ENCODE measurements around the gene HES7.
"Not testable (repeated sequence)": the region's sequence is repeated elsewhere in the genome, so short reads cannot be mapped to it uniquely, and the experiment has no call there.

The HES7 gene

DNA sequence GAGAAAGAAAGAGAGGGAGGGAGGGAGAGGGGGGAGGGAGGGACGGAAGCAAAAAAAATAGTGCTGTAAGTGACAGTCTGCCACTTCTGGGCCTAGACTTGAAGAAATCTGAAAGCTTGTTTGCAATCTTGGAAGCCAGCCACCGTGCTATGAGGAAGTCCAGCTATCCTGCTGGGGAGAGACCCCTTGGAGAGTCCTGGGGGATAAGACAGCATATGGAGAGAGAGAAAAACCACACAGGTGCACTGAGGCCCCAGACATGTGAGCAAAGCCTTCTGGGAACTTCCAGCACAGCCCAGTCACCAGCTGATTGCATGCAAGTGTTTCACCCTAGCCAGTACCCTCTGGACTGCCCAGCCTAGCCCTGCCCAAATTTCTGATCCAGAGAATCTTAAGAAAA lies 23.8 kb downstream of the HES7 start:
- no peak for DNase-seq (ENCODE audit: low spot score)

DNA sequence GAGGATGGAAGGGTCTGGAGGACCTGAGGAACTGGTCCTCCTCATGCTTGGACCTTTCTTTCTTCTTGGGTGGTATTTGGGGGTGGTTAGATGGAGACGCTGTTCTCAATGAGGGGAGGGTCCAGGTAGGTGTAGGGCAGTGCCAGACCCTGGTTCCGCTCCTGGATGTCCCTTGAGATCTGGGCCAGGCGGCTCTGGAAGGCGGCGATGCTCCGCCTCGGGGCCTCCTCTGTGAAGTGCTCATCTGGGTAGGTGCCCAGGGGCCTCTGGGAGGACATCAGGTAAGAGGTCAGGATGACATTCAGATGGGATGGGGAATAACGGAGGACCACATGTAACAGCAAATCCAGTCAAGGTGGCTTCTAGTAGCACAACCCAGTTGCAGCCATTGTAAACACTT lies 27.4 kb downstream of the HES7 start:
- DNase-seq (ENCODE audit: low spot score), result no peak

DNA sequence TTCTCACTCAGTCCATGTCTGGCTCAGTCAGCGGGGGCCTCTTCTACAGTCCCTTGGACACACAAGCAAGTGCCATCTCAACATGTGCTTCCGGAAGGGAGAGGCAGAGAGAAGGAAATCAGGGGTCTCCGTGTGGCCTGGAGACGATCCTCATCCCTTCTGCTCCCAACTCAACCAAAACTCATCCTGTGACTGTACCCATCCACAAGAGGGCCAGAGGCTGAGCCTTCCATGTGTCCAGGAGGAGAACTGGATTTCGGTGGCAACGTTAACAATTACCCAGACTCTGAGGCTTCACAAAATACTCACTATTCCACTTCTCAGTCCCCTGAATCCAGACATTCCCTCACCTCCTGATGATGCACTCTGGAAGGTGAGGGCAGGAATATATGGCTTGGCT lies 28.5 kb downstream of the HES7 start:
- no peak for DNase-seq (ENCODE audit: low spot score)

DNA sequence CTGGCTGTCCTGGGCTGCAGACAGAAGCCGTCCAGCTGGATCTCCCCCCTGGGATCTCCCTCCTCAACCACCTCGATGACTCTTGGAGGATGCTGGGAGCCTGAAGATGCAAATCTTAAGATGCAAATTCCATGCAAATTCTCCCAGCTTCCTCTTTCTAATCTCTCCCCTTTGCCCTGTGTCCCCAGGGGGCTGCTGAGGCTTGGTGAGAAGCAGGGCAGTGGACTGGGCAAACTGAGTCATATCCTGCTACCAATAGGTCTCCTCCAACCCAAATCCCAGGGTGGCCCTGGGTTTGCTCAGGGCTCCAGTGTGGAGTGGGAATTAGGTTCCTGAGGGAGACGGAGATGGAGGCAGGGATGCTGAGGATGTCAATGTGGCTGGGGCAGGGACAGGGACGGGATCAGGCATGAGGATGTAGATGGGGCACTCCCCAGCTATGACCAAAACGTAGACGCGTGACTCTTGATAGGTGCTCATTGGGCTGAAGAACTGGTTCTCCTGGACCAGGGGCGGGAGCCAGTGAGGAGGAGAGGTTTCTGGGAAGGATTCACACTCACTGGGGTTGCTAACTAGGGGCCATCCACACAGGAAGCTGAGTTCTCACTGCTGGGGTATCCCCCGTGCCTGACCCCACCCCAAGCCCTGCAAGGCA lies 32.7 kb downstream of the HES7 start:
- no peak for DNase-seq (ENCODE audit: low spot score)

DNA sequence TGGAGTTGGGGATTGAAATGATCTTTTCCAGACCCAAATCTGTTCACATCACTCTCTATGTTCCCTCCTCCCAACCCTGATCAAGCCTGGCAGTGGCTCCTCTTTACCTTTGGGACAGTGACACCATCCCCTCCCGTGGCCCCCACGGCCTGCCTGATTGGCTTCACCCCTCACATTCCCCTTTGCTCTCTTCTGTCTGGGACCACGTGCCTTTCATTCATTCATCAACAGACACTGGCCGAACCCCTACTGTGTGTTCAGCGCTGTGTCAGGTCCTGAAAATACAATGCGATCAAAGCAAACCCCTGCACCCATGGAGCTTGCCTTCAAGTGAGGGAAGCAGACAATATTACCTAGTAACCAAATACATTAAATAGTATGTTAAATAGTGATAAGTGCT lies 34.2 kb downstream of the HES7 start:
- DNase-seq (ENCODE audit: low spot score), result no peak

DNA sequence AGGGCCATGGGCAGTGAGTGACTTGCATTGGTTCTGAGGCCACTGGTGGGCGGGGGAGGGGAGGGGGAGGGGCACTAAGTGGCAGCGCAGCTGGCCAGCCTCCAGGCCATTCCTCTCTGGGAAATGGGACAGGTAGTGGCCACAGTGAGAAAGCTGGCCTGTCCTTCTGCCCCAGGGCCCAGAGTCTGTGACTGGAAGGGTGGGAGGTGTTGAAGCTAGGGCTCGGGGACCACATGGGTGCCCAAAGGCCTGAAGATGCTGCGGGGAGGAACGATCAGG lies 36.0 kb downstream of the HES7 start:
- DNase-seq (ENCODE audit: low spot score), result no peak

DNA sequence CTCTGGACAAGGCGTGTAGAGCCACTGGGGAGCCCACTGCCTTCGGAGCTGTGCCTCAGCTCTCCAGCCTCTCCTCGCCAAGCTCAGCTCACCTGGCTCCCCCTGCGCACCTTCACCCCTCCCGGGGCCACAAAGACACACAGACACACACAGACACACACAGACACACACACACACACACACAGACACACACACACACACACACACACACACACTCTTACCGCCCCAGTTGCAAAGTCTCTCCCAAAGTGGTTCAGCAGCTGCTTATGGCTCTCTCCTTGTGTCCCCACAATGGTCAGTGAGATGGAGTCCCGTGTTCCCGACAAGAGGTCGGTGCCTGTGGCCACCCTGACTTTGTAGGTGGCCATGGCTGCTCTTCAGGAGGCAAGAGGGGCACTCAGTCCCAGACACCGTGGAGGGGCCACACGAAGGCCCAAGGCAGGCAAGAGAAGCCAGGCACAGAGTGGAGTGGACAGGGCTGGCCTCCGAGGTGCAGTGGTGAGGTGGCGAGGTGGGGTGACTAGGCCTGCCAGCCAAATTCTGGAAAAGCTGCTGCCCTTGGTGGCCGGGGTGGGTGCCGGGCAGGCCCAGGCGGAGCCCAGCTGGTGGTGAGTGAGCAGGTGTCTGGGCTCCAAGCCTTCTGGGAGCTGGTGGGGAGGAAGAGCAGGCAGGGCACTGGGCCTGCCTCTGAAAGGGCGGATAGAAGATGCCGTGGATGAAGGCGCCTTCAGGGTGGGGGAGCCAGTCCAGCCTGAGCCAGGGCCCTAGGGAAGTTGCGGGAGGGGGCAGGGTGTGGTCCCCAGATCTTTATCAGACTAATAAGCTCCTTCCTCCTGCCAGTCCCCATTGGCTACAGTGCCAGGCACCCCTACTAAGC lies 36.6 kb downstream of the HES7 start, which contains the start of gene ALOX12B:
Gene ALOX12B, minus strand, starts transcription at position 642 of the 877 bp plus-strand sequence. Its CDS starts 274 bp downstream, at position 368.
- no peak for DNase-seq (ENCODE audit: low spot score)

DNA sequence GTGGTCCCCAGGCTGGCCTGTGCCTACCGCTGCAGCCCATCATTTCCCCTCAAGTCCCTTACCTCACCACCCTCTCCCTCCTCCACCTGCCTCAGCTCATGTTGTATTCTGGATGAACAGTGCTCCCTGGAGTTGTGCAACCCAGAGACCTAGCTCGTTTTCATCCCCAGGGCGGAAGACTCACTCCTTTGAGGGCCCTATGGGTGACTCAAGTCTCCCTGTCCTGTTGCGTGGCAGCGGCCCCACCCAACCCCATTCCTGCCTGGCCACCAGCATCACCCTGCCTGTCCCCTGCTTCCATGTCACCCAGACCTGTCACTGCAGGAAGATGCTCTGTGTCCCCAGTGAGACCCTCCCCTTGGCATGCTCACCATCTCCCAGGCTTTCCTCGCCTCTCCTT lies 39.7 kb downstream of the HES7 start:
- DNase-seq (ENCODE audit: low spot score), result no peak

DNA sequence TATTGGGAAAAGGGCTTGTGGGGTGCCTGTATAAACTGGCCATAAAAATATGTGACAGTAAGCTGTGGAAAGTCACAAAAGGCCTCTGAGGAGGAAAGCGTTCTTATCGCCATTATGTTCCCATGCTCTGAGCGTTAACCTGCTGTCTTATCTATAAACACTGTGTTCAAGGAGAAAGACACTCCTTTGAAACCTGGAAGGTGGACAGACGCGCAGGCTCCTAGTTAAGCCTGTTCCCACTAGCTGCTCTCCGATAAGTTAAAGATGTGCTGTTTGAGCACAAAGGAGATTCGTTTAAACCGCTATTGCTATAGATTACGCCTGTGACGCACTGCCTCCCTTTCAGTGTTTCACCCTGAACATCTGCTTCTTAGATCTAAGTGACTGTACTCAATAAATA lies 41.6 kb downstream of the HES7 start:
- no peak for DNase-seq (ENCODE audit: low spot score)

DNA sequence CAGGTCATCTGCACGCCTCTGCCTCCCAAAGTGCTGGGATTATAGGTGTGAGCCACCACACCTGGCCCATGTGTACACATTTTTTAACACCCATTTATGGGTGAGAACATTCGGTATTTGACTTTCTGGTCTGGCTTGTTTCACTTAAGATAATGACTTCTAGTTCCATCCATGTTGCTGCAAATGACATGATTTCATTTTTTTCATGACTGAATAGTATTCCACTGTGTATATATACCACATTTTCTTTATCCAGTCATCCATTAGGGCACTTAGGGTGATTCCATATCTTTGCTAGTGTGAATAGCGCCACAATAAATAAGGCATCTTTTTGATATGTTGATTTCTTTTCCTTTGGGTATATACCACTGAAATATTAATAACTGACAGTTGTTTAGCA lies 42.0 kb downstream of the HES7 start:
- DNase-seq (ENCODE audit: low spot score), result no peak

DNA sequence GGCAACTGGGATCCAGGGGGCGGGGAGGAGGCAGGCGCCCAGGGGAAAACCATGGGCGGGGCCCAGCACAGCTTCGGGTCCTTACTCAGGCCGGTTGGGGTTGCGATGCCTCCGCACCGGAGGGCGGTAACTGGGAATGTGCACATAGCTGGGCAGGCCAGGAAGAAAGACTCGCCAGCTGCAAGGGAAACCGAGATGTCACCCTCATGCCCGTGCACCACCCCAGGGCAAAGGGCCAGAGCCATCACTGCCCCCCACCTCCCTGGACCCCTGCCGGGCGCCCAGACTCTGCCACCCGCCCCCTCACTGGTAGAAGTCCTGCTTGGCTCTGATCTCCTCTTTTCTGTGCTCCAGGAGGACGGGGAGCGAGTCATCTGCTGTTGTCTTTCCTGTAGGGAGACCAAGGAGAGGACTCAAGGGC lies 43.1 kb downstream of the HES7 start:
- no peak for DNase-seq (ENCODE audit: low spot score)

DNA sequence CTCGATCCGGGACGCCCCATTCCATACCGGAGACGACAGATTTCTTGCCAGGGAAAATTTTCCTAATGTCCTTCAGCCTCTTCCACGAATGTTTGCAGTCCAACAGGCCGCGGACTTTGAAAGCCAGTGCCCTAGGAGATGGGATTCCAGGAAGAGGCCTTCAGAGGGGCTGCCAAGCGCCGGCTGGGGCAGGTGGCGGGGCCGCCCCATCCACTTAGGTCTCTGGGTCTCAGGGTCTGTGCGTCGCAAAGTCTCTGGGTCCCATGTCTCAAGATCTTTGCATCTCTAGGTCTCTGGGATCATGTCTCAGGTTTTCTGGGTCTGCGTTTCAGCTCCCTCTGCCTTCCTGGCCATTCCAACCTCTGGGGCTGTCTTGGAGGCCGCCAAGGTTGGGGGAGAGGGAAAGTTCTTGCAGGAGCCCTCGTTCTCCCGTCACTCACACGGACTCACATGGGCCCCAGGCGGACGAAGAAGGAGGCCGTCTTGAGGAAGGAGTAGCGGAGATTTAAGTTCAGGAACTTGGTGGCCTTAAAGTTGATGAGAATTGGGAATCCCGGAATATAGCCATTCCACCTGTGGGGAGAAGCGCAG lies 43.6 kb downstream of the HES7 start:
- DNase-seq (ENCODE audit: low spot score), result no peak

DNA sequence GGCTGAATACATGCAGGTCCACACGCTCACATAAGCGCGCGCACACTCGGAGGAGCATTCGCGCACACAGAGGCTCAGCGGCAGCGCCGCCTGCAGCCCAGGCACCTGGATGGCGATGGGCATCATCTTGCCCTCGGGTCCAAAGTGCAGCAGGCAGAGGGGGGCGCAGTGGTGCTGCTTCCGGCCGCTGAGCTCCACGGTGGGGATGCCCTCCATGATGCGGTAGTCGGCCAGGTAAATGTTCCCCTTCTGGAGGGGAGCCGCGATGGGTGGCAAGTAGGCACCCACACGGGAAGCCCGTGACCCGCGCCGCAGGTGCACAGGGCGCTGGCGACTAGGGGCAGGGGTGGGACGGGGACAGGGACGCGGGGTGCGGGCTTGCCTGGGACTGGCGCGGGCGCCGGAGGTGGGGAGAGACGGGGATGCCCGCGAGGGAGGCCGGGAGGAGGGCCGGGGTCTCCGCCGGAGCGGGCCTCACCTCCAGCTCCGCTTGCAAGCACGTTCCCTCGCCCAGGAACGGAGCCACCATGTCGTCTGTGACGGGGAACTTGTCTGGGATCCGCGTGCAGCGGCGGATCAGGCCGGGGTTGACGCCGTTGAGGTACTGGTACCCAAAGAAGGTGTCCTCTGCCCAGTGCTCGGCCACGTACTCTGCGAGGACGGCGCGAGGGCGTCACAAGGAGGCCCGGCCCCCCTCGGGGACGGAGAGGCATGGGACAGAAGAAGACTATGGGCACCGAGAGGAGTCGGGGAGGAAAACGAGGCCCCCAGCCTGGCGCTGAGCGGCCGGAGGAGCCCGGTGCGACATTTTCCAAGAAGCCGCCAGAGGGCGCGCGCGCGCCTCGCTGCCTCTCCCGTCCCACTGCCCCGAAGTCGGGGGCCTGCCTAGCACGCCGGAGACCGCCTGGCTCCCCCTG lies 44.4 kb downstream of the HES7 start:
- DNase-seq (ENCODE audit: low spot score), result peak; percentile 42

DNA sequence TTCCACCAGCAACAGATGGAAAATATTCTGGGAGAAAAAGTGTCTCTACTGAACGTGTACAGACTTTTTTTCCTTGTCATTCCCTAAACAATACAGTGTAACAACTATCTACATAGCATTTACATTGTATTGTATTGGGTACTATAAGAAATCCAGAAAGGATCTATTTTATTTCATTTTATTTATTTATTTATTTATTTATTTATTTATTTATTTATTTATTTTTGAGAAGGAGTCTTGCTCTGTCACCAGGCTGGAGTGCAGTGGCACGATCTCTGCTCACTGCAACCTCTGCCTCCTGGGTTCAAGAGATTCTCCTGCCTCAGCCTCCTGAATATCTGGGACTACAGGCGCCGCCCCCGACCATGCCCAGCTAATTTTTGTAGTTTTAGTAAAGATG lies 46.0 kb downstream of the HES7 start:
- not testable (repeated sequence) for DNase-seq (ENCODE audit: low spot score)

DNA sequence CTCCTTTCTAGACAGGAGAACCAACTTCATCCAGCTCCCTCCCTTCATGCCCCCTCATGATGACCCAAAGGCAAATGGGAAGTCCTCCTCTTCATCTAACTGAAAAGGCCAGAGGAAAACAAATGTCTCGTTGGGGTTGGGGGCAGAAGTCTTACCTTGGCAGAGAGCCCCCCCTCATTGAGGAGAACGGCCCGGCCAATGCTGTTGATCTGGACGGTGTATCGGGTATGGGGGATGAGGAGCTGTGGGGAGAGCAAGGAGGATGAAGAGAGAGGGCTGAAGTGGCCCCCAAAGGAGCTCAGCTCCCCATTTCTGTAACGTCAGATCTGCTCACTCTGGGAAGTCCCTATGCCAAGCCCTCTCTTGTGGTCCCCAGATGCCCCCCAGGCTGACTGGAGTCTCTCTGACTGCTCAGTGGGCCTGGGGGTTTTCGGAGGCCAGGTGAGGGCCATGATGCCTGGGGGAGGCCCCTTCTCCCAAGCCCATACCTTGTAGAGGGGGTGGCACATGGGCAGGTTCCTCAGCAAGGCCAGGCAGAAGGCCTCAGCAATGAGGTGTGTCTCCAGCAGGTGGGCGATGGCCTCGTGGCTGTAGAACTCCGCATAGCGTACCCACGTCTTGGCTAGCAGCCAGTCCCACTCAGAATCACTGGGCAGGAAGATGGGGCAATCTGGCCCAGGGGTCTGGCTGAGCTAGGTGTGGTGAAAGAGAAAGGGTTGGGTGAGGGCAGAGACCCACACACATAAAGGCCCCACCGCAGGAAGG lies 47.2 kb downstream of the HES7 start:
- DNase-seq (ENCODE audit: low spot score), result no peak

DNA sequence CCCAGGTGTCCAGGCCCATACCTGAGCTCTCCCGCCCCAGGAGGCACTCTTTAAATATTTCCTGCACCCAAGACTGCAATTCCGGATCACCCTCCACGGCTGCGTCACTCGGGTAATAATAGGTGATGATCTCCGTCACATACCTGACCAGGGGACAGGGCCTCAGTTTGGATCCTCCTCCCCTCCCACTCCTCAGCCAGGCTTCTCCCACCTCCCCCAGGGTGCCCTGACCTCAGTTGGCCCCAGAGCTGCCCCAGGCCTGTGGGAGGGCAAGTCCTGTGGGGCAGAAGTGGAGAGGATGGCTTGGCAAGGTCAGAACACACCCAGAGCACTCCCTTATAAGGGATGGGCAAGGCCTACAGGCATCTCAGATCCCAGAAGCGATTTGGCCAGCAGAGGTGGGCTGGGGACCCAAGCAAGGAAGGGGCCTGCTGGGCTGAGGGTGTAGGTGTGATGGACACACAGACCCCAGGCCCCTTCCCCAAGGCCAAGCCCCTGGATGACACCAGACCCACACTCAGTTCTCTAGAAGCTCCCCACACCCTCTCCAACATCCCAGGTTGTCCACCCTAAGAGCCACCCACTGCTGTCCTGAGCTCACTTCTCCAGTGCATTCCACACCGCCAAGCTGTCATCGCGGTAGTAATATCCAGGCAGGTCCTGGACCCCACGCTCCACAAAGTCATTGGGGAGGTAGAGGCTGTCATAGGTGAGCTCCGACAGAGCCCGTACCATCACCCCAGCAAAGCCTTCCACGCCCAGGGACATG lies 48.1 kb downstream of the HES7 start:
- DNase-seq (ENCODE audit: low spot score), result no peak

DNA sequence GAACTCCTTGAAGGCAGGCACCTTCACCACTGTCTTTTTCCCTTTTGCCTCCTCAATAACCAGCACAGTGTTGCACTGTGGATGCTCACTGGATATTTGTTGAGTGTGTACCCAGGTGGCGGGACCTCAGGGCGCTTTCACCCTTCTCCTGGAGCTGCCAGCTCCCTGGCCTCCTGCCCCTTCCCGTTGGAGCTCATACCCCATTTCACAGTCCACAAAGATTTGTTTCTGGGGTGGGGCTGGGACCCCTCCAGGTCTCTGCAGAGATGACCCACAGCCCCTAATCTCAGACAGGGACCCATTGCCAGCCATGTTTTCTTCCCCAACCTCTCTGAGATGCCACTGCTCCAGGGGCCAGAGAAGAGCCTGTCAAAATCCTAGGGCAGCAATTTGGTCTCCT lies 48.8 kb downstream of the HES7 start:
- DNase-seq (ENCODE audit: low spot score), result no peak

DNA sequence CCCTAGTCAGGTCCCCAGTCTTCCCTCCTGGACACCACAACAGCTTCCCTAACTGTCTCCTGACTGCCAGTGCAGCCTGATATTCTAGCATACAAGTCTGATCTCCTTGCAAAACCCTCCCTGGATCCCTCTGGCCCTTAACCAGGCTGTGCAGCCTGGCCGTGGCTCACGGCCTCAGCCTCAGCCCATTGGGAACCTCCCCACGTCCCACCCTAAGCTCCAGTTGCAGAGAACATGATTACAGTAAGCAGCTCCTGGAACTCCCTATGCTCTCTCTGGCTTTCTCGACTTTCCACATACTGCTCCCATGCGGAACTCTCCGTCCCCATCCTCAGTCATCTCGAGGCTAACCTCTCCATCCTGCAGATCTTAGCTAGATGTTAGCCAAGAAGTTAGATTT lies 49.4 kb downstream of the HES7 start:
- no peak for DNase-seq (ENCODE audit: low spot score)

DNA sequence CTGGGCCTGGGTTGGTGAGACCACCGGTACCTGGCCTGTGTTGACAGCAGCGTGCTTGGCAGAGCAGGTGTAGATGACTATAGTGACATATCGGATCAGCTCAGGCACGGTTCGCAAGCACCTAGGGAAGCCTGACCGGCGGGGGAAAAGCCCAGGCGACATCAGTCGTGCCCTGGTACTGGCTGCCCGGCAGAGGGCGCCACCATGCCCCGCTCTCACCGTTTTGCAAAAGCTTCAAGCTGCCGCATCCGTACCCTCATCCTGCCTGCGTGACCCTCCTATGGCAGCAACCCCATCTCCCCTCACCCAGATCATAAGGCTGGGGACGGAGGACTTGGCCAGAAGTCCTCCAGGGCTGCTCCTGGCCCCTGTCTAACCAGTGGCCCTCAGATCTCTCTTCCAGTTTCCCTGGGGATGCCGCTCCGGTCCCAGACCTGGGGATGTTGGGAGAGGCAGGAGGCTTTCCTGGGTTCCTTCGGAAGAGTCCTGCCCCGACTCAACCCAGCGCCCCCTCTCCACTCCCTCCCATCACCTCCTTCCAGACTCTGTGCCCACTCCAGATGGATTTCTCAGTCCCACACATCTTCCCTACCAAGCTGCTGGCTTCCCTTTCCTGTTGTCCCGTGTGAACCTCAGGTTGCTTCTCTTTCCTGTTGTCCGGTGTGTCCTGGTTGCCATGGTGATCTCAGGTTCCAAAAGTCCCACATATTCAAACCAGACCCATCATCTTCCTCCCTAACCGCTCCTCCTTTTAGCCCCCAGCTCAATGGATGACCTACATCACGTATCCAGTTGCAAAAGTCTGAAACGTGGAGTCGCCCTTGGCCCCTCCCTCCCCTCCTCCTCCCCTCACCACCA lies 50.0 kb downstream of the HES7 start:
- peak; percentile 58 for DNase-seq (ENCODE audit: low spot score)
